Hypothalamus (tissue), 51 donors: Measurements from ENCODE around the gene SFRP2.
A peak's percentile ranks its signal among the peaks of the same experiment; 100 is the strongest.

Experiments
- DNase-seq, 51 donors: peaks; one replicate each; lab custom pipeline; 2025; lab: John Stamatoyannopoulos, UW

The SFRP2 gene

GRCh38 chr4:153788413-153789276 is at the start of gene SFRP2:
Gene SFRP2 (minus strand): TSS chr4:153789083. CDS start chr4:153788835, 248 bp downstream.
- peak in 1 of 51 donors; percentile 6 for DNase-seq

GRCh38 chr4:153838564-153838963 is 49.7 kb upstream of the SFRP2 start:
- no peak for DNase-seq

GRCh38 chr4:153834901-153835300 is 46.0 kb upstream of the SFRP2 start:
- DNase-seq = no peak

GRCh38 chr4:153832720-153833287 is 43.9 kb upstream of the SFRP2 start:
- no peak for DNase-seq

- DNase-seq = no peak
These were observed 43.2 kb upstream of the SFRP2 start for GRCh38 chr4:153832054-153832453.

- no peak for DNase-seq
These were observed 42.4 kb upstream of the SFRP2 start for GRCh38 chr4:153831245-153831644.

- DNase-seq = no peak
These were observed 36.8 kb upstream of the SFRP2 start for GRCh38 chr4:153825691-153826090.

- DNase-seq = no peak
These were observed 36.2 kb upstream of the SFRP2 start for GRCh38 chr4:153825126-153825525.

- DNase-seq = no peak
These were observed 35.6 kb upstream of the SFRP2 start for GRCh38 chr4:153824501-153824900.

- DNase-seq = no peak
These were observed 34.6 kb upstream of the SFRP2 start for GRCh38 chr4:153823483-153823882.

- DNase-seq = no peak
These were observed 33.4 kb upstream of the SFRP2 start for GRCh38 chr4:153822316-153822715.

GRCh38 chr4:153817466-153817865 is 28.6 kb upstream of the SFRP2 start:
- DNase-seq = no peak

GRCh38 chr4:153816542-153816941 is 27.7 kb upstream of the SFRP2 start:
- no peak for DNase-seq

GRCh38 chr4:153814789-153815188 is 25.9 kb upstream of the SFRP2 start:
- DNase-seq = no peak

GRCh38 chr4:153809916-153810810 is 21.3 kb upstream of the SFRP2 start:
- DNase-seq = no peak

- no peak for DNase-seq
These were observed 20.4 kb upstream of the SFRP2 start for GRCh38 chr4:153809307-153809706.

- no peak for DNase-seq
These were observed 19.3 kb upstream of the SFRP2 start for GRCh38 chr4:153808175-153808574.

GRCh38 chr4:153806073-153806472 is 17.2 kb upstream of the SFRP2 start:
- DNase-seq = no peak

- no peak for DNase-seq
These were observed 15.8 kb upstream of the SFRP2 start for GRCh38 chr4:153804722-153805121.

GRCh38 chr4:153799694-153800074 is 10.8 kb upstream of the SFRP2 start:
- no peak for DNase-seq
